BLaER1 (cell line): ENCODE measurements around the gene ARHGAP23.

Experiments
- H3K27ac ChIP-seq: shearing (Covaris generic); formaldehyde crosslinking; 2 replicates; pipeline ENCODE4 v1.8.1; 2022
- H3K27me3 ChIP-seq: shearing (Covaris generic); formaldehyde crosslinking; 2 replicates; pipeline ENCODE4 v1.8.1; 2022
- H3K36me3 ChIP-seq: shearing (Covaris generic); formaldehyde crosslinking; 2 replicates; pipeline ENCODE4 v1.8.1; 2022
- H3K4me1 ChIP-seq: shearing (Covaris generic); formaldehyde crosslinking; 2 replicates; pipeline ENCODE4 v1.8.1; 2022
- H3K4me2 ChIP-seq: shearing (Covaris generic); formaldehyde crosslinking; 2 replicates; pipeline ENCODE4 v1.8.1; 2022
- H3K4me3 ChIP-seq: shearing (Covaris generic); formaldehyde crosslinking; 2 replicates; pipeline ENCODE4 v1.8.1; 2022
- H3K9ac ChIP-seq: shearing (Covaris generic); formaldehyde crosslinking; 2 replicates; pipeline ENCODE4 v1.8.1; 2022
- H3K9me3 ChIP-seq: shearing (Covaris generic); formaldehyde crosslinking; 2 replicates; pipeline ENCODE4 v1.8.1; 2022
- H4K20me1 ChIP-seq: shearing (Covaris generic); formaldehyde crosslinking; 2 replicates; pipeline ENCODE4 v1.8.1; 2022
- Cebpa-rat ChIP-seq: shearing (Covaris generic); IDR thresholded peaks from 2 replicates; pipeline ENCODE4 v1.8.1; 2022

ARHGAP23 gene

DNA sequence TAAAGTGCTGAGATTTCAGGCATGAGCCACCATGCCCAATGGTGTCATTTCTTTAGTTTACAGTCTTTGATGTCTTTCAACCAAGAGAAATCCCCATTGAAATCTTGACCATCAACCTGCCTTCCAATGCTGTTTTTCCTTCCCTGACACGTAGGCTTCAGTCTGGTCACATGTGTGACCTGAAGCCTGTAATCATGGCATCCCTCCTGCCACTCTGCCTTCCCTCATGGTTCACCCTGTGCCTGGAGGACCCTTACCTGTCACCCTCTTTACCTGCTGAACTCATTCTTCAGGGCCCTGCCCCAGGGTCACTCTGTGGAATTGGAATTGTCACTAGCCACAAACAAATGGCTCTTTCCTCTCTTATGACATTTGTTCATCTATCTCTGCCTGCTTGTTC lies 18.1 kb upstream of the ARHGAP23 start:
- H3K9me3 ChIP-seq: no peaks in the 10 kb centered on the region
- no peak overlapping the region for H3K27ac ChIP-seq
- H3K36me3 ChIP-seq: no peaks in the 10 kb centered on the region
- H3K4me2 ChIP-seq: no peak overlapping the region
- H3K9ac ChIP-seq: no peak overlapping the region
- H4K20me1 ChIP-seq: no peaks in the 10 kb centered on the region
- H3K27me3 ChIP-seq: no peaks in the 10 kb centered on the region
- peaks cover 36% of the 10 kb centered on the region for H3K4me1 ChIP-seq
- no peak overlapping the region for H3K4me3 ChIP-seq
- no peak for TF ChIP-seq Cebpa-rat

DNA sequence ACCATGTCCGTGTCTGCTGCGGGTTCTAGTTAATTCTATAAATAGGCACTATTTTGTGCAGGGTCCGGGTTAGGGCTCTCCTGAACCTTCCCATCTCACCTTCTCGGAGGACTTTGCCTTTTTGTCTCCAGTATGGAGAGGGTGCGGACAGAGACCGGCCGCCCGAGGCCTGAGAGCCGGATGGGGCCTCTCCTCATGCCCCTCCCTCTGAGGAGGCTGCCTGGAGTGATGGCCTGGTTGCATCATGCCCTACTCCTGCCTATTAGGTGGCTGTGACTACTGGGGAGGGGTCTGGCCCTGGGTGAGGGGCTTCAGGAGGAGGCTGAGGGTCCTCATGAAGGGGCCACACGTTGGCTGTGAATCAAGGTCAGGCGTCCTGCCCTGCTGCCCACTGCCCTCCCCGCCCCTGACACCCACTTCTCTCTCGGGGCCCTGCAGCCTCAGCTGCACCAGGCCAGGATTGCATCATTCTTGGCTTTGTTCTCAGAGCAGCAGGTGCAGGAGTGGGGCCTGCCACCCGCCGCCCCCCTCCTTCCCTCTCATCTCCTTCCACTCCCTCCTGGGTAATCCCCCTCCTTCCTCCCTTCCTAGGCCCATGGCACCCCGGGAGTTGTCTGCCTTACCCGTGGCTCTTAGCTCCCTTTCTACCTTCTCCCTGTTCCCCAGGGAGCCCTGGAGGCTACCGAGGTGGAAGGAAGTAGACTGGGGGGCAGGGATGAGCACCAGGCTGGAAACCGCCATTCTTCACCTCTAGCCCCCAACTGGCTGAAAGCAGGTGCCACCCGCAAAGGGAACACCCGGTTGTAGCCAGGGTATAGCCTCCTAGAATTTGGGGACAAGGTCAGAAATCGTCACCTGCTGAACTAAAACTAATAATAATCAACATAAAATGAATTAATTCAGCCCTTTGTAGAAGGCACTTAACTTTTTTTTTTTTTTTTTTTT lies 12.7 kb upstream of the ARHGAP23 start:
- Histone ChIP-seq H3K36me3 (no peaks in the 10 kb centered on the region), H3K9me3 (no peaks in the 10 kb centered on the region), H3K4me2 (peak overlapping the region; percentile 100), H3K27ac (peak overlapping the region; percentile 98), H4K20me1 (no peaks in the 10 kb centered on the region), H3K9ac (peak overlapping the region; percentile 86), H3K27me3 (peaks cover 31% of the 10 kb centered on the region), H3K4me3 (peak overlapping the region; percentile 60), H3K4me1 (peaks cover 79% of the 10 kb centered on the region)
- TF ChIP-seq Cebpa-rat: peak; percentile 98

DNA sequence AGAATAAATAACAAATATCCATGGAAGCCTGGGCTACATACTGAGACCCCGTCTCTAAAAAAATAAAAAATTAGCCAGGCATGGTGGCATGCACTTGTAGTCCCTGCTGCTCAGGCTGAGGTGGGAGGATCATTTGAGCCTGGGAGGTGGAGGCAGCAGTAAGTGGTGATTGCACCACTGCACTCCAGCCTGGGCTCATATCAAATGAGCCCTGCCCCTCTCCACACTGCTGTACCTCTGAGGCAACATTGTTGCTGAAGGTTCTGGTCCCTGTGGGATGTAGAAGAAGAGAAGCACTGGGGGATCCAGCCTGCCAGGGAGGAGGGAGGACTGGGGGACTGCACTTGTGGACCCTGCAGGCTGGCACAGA lies 11.4 kb upstream of the ARHGAP23 start:
- no peaks in the 10 kb centered on the region for H4K20me1 ChIP-seq
- peak overlapping the region; percentile 98; the same call in 1 of the 2 replicates for H3K27ac ChIP-seq
- no peaks in the 10 kb centered on the region for H3K9me3 ChIP-seq
- 0 out of 2 replicates have a peak, but pooled peaks have one; percentile 7 for TF ChIP-seq Cebpa-rat
- no peak overlapping the region for H3K4me3 ChIP-seq
- H3K36me3 ChIP-seq: no peaks in the 10 kb centered on the region
- H3K4me1 ChIP-seq: peaks cover 81% of the 10 kb centered on the region
- no peak overlapping the region for H3K9ac ChIP-seq
- peaks cover 40% of the 10 kb centered on the region for H3K27me3 ChIP-seq
- peak overlapping the region; percentile 100 for H3K4me2 ChIP-seq

DNA sequence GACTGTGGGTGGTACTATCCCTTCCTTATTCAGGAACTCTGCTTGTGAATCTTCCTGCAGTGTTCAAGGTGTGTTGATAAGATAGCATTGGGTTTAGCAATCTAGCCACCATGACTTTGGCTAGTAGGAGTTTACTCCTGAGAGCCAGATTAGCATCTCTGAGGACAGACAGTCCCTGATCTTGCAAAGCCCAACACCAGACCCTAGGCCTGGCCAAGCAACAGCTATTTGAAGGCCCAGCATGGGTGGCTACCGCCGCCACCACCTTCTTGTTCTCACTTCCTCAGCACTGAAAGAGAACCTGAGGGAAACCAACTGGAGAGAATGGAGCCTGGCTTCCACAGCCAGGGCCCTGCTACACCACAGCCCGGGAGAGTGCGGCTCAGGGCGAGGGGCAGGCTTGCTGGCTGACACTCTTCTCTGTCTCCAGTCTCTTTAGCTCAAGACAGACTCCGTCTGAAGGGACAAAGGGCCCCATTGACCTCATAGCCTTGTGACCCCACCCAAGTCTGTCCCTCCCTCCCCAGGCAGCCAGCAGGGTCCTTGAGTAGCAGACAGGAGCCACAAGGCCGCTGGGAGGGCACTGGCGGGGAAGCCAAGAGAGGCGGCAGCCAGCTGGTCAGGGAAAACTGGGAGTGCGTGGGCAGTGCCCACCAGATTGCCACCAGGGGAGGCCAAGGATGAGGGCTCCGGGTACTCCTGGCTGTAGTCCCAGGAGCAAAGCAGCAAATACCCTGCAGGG lies 10.9 kb upstream of the ARHGAP23 start:
- Histone ChIP-seq H3K27me3 (peaks cover 40% of the 10 kb centered on the region), H3K9me3 (no peaks in the 10 kb centered on the region), H3K4me2 (peak overlapping the region; percentile 100), H3K4me1 (peaks cover 84% of the 10 kb centered on the region), H3K9ac (no peak overlapping the region), H3K4me3 (no peak overlapping the region), H3K36me3 (no peaks in the 10 kb centered on the region), H4K20me1 (no peaks in the 10 kb centered on the region), H3K27ac (peak overlapping the region; percentile 98; the same call in 1 of the 2 replicates)
- TF ChIP-seq Cebpa-rat: no peak

DNA sequence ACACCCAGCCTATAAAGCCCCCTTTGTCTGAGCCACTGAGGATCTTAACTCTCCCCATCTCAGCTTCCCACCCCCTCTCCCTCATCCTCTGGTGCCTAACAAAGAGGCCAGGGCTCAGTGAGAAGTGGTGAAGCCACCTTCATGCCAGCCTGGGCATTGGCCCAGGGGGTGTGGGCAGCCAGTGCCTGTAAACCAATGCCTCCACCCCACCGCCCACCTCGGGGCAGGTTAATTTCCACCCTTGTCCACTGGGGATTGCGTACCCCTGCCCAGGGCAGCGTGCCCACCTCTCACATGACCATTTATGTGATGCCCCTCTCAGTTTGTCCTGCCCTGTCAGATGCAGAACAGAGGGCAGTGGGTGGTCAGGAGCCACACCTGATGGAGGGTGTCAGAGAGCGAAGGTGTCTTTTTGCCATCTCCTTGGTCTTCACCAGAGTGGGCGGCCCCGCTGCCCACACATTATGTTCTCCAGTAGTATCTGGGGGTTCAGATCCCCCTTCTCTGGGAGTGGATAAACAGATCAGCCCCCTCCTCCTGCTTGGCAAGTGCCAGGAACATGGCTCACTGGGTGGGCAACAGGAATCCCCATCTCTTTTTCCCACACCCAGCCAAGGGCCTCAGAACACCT lies 10.1 kb upstream of the ARHGAP23 start:
- Histone ChIP-seq H3K36me3 (no peaks in the 10 kb centered on the region), H3K27ac (0 out of 2 replicates have a peak overlapping the region, but pooled peaks have one; percentile 13), H3K4me1 (peaks cover 84% of the 10 kb centered on the region), H3K9me3 (no peaks in the 10 kb centered on the region), H3K27me3 (peaks cover 40% of the 10 kb centered on the region), H3K4me2 (peak overlapping the region; percentile 86), H3K4me3 (no peak overlapping the region; the same call in 1 of the 2 replicates), H3K9ac (0 out of 2 replicates have a peak overlapping the region, but pooled peaks have one; percentile 8), H4K20me1 (no peaks in the 10 kb centered on the region)
- no peak for TF ChIP-seq Cebpa-rat

DNA sequence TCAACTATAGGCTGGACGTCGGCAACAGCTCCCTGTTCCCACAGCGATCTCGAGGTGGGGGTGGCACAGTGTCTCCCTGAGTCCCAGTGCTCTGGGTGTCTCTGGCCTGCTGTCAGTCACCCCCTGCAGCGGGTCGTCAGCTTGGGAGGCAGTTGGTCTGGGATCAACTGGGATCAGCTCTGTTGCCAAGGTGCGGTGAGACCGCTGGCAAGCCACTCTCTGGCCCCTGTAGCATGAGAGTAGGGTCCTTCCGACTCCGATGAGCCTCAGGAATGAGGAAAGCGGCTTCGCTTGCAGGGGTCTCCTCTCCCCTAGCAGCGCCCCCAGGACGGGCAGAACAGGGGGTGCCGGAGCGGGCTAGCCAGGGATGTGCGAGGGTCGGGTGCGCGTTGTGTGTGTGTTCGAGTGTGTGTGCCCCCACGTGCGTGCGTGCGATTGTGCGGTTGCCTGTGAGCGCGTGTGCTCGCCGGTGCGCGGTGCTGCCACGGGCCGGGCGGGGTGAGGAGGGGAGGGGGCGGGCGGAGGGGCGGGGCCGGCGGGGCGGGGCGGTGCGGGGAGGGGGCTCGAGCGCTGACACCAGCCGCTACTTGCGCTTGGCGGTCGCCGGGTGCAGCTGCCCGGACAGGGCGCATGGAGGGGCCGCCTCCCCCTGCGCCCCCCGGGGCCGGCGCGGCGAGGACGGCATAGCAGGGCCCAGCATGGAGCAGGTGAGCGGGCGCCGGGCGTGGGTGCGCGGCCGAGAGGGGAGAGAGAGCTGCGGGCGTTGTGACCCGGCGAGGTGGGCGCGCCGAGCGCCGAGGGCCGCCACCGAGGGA lies 9.4 kb upstream of the ARHGAP23 start:
- Histone ChIP-seq H3K27ac (0 out of 2 replicates have a peak overlapping the region, but pooled peaks have one; percentile 13), H3K4me2 (peak overlapping the region; percentile 86), H3K9me3 (no peaks in the 10 kb centered on the region), H3K4me1 (peaks cover 84% of the 10 kb centered on the region), H3K36me3 (no peaks in the 10 kb centered on the region), H3K27me3 (peaks cover 40% of the 10 kb centered on the region), H3K4me3 (peak overlapping the region; percentile 54), H3K9ac (0 out of 2 replicates have a peak overlapping the region, but pooled peaks have one; percentile 8), H4K20me1 (no peaks in the 10 kb centered on the region)
- TF ChIP-seq Cebpa-rat: no peak

DNA sequence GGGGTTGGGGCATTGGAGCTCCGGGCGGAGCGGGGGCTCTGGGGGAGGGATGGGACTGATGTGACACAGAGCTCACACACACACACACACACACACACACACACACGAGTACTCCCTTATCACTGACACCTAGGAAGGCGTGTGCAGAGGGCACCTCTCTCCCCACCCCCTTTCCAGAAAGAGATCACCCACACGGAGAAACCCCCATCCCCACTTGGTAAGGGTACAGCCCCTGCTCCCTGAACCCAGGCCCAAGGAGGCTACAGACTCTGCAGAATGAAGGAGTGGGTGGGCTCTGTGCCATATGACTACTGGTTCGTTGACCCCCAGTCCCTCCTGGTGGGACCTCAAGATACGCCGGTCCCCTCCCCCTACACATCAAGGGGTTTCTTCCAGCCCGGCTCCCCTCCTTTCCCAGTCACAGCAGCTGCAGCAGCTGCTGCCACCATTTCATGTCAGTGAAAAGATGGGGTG lies 8.7 kb upstream of the ARHGAP23 start:
- Histone ChIP-seq H3K9ac (no peak overlapping the region), H4K20me1 (no peaks in the 10 kb centered on the region), H3K27ac (no peak overlapping the region), H3K4me1 (peaks cover 85% of the 10 kb centered on the region), H3K36me3 (no peaks in the 10 kb centered on the region), H3K4me3 (peak overlapping the region; percentile 54), H3K4me2 (peak overlapping the region; percentile 86), H3K27me3 (peaks cover 40% of the 10 kb centered on the region), H3K9me3 (no peaks in the 10 kb centered on the region)
- TF ChIP-seq Cebpa-rat: no peak

DNA sequence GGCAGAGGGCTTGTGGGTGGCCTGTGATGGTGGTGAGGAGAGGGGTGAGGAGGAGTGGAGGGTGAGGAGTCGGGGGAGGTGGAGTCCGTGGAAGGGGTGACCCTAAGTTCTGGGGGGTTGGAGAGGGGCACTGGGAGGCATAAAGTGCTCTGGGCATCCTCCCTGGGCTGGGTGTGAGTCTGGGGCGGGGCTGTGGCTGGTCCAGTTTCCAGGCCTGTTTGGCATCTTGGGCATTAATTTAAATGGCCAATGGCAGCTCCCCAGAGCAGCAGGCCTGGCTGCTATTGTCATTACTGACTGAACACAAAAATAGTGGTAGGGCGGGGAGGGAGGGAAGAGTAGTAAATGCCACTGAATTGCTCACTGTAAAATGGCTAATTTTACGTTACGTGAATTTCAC lies 7.7 kb upstream of the ARHGAP23 start:
- Histone ChIP-seq H3K4me2 (peak overlapping the region; percentile 86), H3K4me1 (peaks cover 85% of the 10 kb centered on the region), H3K9me3 (no peaks in the 10 kb centered on the region), H3K27ac (no peak overlapping the region), H3K36me3 (no peaks in the 10 kb centered on the region), H3K4me3 (no peak overlapping the region), H3K9ac (no peak overlapping the region), H3K27me3 (peaks cover 40% of the 10 kb centered on the region), H4K20me1 (no peaks in the 10 kb centered on the region)
- no peak for TF ChIP-seq Cebpa-rat
